ENCODE data around the gene FEM1B.

Gene FEM1B

DNA sequence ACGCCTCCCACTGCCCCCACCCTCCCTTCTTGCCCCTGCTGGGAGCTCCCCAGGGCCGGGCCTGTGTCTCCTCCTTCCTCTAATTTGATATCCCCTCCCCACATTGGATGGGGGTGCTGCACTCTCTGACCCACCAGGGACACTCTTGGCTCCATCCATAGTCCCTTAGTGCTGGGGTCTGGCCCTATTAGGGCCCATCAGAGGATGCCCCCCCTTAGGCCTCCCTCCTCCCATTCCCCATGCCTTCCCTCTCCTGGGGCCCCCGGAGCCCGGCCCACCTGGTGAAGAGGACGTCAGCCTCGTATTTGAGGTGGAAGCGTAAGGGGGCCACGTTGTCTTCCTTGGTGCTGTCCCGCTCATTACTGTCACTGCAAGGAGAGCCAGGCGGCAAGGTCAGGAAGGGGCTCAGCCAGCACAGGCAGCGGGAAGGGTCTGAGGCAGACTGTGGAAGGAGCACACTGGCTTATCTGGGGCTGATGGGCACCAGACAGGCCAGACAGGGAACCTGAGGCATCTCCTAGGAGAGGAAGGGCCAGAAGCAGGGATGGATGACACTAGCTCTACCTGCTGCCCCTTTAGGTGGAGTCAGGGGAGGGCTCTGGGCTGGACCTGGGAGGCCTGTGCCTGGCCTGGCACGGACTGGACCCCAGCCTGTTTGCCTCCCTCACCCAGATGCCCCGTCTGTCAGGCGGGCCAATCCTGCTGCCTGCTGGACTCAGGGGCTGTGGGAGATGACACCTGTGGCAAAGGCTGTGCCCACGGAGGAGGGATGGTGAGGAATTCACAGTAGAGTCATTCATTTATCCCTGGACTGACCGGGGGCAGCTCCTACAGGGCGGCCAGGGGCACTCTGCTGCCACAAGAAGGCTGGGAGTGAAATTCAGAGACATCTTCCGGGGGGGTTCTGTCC is 36.2 kb downstream of the FEM1B start:
- DNase-seq (ENCODE audit: low spot score in 2 of 2), result no peak
- Mint-ChIP-seq H3K9me3 (no peaks in the 10 kb centered on the region), H3K36me3 (no peaks in the 10 kb centered on the region), H3K27me3 (peaks cover 12% of the 10 kb centered on the region), H3K4me3 (no peak overlapping the region), H3K4me1 (peaks cover 3% of the 10 kb centered on the region), H3K27ac (no peak overlapping the region)
- ATAC-seq (ENCODE audit: low read depth), result no peak

GRCh38 chr15:68314563-68314962 is 37.0 kb downstream of the FEM1B start:
- Mint-ChIP-seq H3K27ac (no peak overlapping the region), H3K36me3 (no peaks in the 10 kb centered on the region), H3K27me3 (peaks cover 14% of the 10 kb centered on the region), H3K4me1 (peaks cover 3% of the 10 kb centered on the region), H3K4me3 (no peak overlapping the region), H3K9me3 (no peaks in the 10 kb centered on the region)
- DNase-seq (ENCODE audit: low spot score in 2 of 2) (no peak), ATAC-seq (ENCODE audit: low read depth) (no peak)

- no peak for DNase-seq (ENCODE audit: low spot score in 2 of 2)
- Mint-ChIP-seq H3K9me3 (no peaks in the 10 kb centered on the region), H3K4me3 (no peak overlapping the region), H3K36me3 (no peaks in the 10 kb centered on the region), H3K4me1 (peaks cover 3% of the 10 kb centered on the region), H3K27me3 (peaks cover 14% of the 10 kb centered on the region), H3K27ac (no peak overlapping the region)
- no peak for ATAC-seq (ENCODE audit: low read depth)
Observed at GRCh38 chr15:68315035-68315434, 37.5 kb downstream of the FEM1B start.

GRCh38 chr15:68315495-68316031 is 38.0 kb downstream of the FEM1B start:
- no peak overlapping the region for H3K4me3 Mint-ChIP-seq
- H3K27ac Mint-ChIP-seq, result no peak overlapping the region
- H3K36me3 Mint-ChIP-seq, result no peaks in the 10 kb centered on the region
- H3K4me1 Mint-ChIP-seq, result peaks cover 3% of the 10 kb centered on the region
- ATAC-seq (ENCODE audit: low read depth) (no peak), DNase-seq (ENCODE audit: low spot score in 2 of 2) (no peak)
- H3K27me3 Mint-ChIP-seq, result peaks cover 17% of the 10 kb centered on the region
- H3K9me3 Mint-ChIP-seq, result no peaks in the 10 kb centered on the region

- Mint-ChIP-seq H3K4me3 (no peak overlapping the region), H3K36me3 (no peaks in the 10 kb centered on the region), H3K4me1 (peaks cover 3% of the 10 kb centered on the region), H3K9me3 (no peaks in the 10 kb centered on the region), H3K27ac (no peak overlapping the region), H3K27me3 (peaks cover 16% of the 10 kb centered on the region)
- DNase-seq (ENCODE audit: low spot score in 2 of 2), result no peak
- ATAC-seq (ENCODE audit: low read depth), result no peak
Observed at GRCh38 chr15:68316061-68316804, 38.7 kb downstream of the FEM1B start.

GRCh38 chr15:68317281-68318007 is 39.9 kb downstream of the FEM1B start:
- peaks cover 3% of the 10 kb centered on the region for H3K4me1 Mint-ChIP-seq
- H3K36me3 Mint-ChIP-seq, result no peaks in the 10 kb centered on the region
- no peak overlapping the region for H3K27ac Mint-ChIP-seq
- ATAC-seq (ENCODE audit: low read depth) (no peak), DNase-seq (ENCODE audit: low spot score in 2 of 2) (no peak)
- H3K27me3 Mint-ChIP-seq, result peaks cover 21% of the 10 kb centered on the region
- H3K4me3 Mint-ChIP-seq, result no peak overlapping the region
- H3K9me3 Mint-ChIP-seq, result no peaks in the 10 kb centered on the region

- Mint-ChIP-seq H3K27ac (no peak overlapping the region), H3K9me3 (no peaks in the 10 kb centered on the region), H3K4me3 (no peak overlapping the region), H3K27me3 (peaks cover 21% of the 10 kb centered on the region), H3K36me3 (no peaks in the 10 kb centered on the region), H3K4me1 (peaks cover 3% of the 10 kb centered on the region)
- ATAC-seq (ENCODE audit: low read depth) (no peak), DNase-seq (ENCODE audit: low spot score in 2 of 2) (no peak)
Observed at GRCh38 chr15:68318008-68318835, 40.7 kb downstream of the FEM1B start.

GRCh38 chr15:68318931-68319909 is 41.7 kb downstream of the FEM1B start:
- no peak for ATAC-seq (ENCODE audit: low read depth)
- H3K9me3 Mint-ChIP-seq, result no peaks in the 10 kb centered on the region
- H3K27me3 Mint-ChIP-seq, result peaks cover 21% of the 10 kb centered on the region
- no peak overlapping the region for H3K4me3 Mint-ChIP-seq
- H3K27ac Mint-ChIP-seq, result no peak overlapping the region
- no peaks in the 10 kb centered on the region for H3K36me3 Mint-ChIP-seq
- peaks cover 3% of the 10 kb centered on the region for H3K4me1 Mint-ChIP-seq
- no peak for DNase-seq (ENCODE audit: low spot score in 2 of 2)

DNA sequence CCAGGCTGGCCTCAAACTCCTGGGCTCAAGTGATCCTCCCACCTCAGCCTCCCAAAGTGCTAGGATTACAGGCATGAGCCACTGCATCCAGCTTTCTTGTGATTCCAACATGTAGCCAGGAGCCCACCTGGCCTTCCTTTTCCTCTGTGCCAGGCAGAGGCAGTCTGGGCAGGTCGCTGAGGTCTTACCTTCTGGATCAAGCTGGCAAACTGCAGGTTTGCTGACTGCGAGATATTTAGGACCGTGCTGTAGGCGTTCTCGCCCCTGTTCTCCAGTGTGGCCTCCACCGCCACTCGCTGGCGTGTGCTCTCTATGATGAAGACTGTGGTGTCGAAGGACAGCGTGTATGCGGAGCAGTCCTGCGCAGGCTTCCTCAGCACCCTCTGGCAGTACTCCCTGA is 42.5 kb downstream of the FEM1B start:
- no peaks in the 10 kb centered on the region for H3K9me3 Mint-ChIP-seq
- no peak overlapping the region for H3K27ac Mint-ChIP-seq
- peaks cover 21% of the 10 kb centered on the region for H3K27me3 Mint-ChIP-seq
- ATAC-seq (ENCODE audit: low read depth) (no peak), DNase-seq (ENCODE audit: low spot score in 2 of 2) (no peak)
- H3K4me1 Mint-ChIP-seq, result peaks cover 3% of the 10 kb centered on the region
- H3K36me3 Mint-ChIP-seq, result no peaks in the 10 kb centered on the region
- no peak overlapping the region for H3K4me3 Mint-ChIP-seq

DNA sequence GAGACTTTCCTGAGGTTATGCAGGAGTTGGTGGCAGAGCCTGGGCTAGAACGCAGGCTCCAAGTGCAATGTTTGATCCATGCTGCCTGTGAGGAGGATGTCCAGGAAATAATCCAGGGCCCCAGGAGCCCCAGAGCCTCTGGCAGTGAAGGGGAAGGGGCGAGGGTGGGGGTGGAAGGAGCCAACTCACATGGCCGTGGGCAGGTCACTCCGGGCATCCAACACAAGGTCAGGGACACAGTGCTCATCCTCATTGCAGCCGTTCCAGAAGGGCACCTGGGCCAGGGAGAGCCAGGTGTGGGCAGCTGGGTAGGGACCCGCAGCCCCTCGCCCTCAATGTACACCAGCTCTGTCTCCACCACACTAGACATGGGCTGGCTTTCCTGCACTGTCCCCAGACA is 43.7 kb downstream of the FEM1B start:
- Mint-ChIP-seq H3K27me3 (peaks cover 20% of the 10 kb centered on the region), H3K4me3 (no peak overlapping the region), H3K27ac (no peak overlapping the region), H3K9me3 (no peaks in the 10 kb centered on the region), H3K36me3 (no peaks in the 10 kb centered on the region), H3K4me1 (peaks cover 3% of the 10 kb centered on the region)
- DNase-seq (ENCODE audit: low spot score in 2 of 2) (no peak), ATAC-seq (ENCODE audit: low read depth) (no peak)

GRCh38 chr15:68322796-68323195 is 45.3 kb downstream of the FEM1B start:
- Mint-ChIP-seq H3K36me3 (no peaks in the 10 kb centered on the region), H3K9me3 (no peaks in the 10 kb centered on the region), H3K4me1 (peaks cover 2% of the 10 kb centered on the region), H3K27ac (no peak overlapping the region), H3K27me3 (peaks cover 22% of the 10 kb centered on the region), H3K4me3 (no peak overlapping the region)
- no peak for DNase-seq (ENCODE audit: low spot score in 2 of 2)
- ATAC-seq (ENCODE audit: low read depth), result no peak

DNA sequence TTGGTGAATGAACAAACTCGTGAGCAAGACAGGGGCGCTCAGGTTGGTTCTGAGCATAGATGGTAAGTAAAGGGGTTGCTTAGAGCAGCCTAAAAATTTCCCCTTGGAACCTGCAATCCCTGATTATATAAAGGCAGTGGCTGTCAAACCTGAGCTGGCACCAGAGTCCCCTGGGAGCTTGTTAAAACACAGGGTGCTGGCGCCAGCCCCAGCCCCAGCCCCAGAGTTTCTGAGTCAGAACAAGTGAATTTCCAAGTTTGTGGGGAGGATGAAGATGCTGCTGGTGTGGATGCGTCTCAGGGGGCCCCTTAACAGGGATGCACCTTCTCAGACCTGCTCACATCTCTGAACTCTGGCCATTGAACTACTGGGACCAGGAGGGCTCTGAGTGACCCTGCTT is 48.2 kb downstream of the FEM1B start:
- Mint-ChIP-seq H3K4me3 (no peak overlapping the region), H3K9me3 (no peaks in the 10 kb centered on the region), H3K36me3 (no peaks in the 10 kb centered on the region), H3K4me1 (peaks cover 2% of the 10 kb centered on the region), H3K27me3 (peaks cover 21% of the 10 kb centered on the region), H3K27ac (no peak overlapping the region)
- DNase-seq (ENCODE audit: low spot score in 2 of 2) (no peak), ATAC-seq (ENCODE audit: low read depth) (no peak)

Measured in memory B cell (primary cell).